Esophagus squamous epithelium (tissue), 4 donors: ENCODE measurements around the gene CTXND1.

ENCODE experiments used
- CTCF ChIP-seq, 6 experiments: fragments of 450-650 bp in 4 of 6; fragments of 200-600 bp in 2 of 6; sonication (generic) in 2 of 6; IDR thresholded peaks; one replicate each; pipeline ENCODE4 v1.5.1; 2016 to 2019; ENCODE audit warnings: antibody characterized with exemption in 6 of 6, mild to moderate bottlenecking in 4 of 6, moderate library complexity in 4 of 6
- POLR2A ChIP-seq, 4 donors: fragments of 450-650 bp; IDR thresholded peaks; one replicate each; pipeline ENCODE4 v1.6.1; 2017; ENCODE audit warnings: antibody characterized with exemption in 4 of 4, mild to moderate bottlenecking in 4 of 4, moderate library complexity in 3 of 4

GRCh38 chr15:80252121-80252518, at the start of gene CTXND1:
- TF ChIP-seq POLR2A (IDR thresholded peaks at IDR 0.05), result no peak
- TF ChIP-seq CTCF (IDR thresholded peaks at IDR 0.05), result no peak
